Measurements from ENCODE around the gene TELO2.

GRCh38 chr16:1509307-1510221, 16.4 kb downstream of the TELO2 start:
- TF ChIP-seq, protein P1, sequence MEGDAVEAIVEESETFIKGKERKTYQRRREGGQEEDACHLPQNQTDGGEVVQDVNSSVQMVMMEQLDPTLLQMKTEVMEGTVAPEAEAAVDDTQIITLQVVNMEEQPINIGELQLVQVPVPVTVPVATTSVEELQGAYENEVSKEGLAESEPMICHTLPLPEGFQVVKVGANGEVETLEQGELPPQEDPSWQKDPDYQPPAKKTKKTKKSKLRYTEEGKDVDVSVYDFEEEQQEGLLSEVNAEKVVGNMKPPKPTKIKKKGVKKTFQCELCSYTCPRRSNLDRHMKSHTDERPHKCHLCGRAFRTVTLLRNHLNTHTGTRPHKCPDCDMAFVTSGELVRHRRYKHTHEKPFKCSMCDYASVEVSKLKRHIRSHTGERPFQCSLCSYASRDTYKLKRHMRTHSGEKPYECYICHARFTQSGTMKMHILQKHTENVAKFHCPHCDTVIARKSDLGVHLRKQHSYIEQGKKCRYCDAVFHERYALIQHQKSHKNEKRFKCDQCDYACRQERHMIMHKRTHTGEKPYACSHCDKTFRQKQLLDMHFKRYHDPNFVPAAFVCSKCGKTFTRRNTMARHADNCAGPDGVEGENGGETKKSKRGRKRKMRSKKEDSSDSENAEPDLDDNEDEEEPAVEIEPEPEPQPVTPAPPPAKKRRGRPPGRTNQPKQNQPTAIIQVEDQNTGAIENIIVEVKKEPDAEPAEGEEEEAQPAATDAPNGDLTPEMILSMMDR (conservative IDR thresholded peaks at IDR 0.05 in 1 of 2, IDR thresholded peaks at IDR 0.05 in 1 of 2; ENCODE audit: low read depth in 1 of 2, low read length in 2 of 2), result no peak
- TF ChIP-seq EZH2 (IDR thresholded peaks at IDR 0.05; ENCODE audit: low read length, missing control alignments), result no peak
